Measurements from ENCODE around the gene ORAI3. TPM values are rescaled to one million over a fixed set of nuclear protein-coding genes. Genes with fewer than 3 reads are reported as not detected.

Gene ORAI3
- total RNA-seq, 2 experiments from 2014 or later: 7.6 to 10.9 TPM

GRCh38 chr16:30920891-30921290 lies 28.0 kb upstream of the ORAI3 start:
- peaks cover 17% of the 10 kb centered on the region for H3K4me1 Mint-ChIP-seq (ENCODE audit: low read depth)
- H3K4me3 Mint-ChIP-seq: peak overlapping the region; percentile 37
- intact Hi-C loops (cut with micrococcal nuclease): loop anchor here (1.0 to 10.0 kb wide), 2 partner anchors 77 to 226 kb away; partner anchors contain the start of gene SRCAP
- ChIA-PET CTCF (interaction anchor here (0.7 to 6.6 kb wide), 4 partner anchors 18 to 224 kb away, joined by 3 to 82 read pairs (median 4); no protein-coding TSS in a partner anchor), POLR2A (interaction anchor here (1.0 kb wide), 1 partner anchor 116 kb away, joined by 3 read pairs; no protein-coding TSS in a partner anchor)
- DNase-seq (no peak), ATAC-seq (no peak)
- no peak for TF ChIP-seq CTCF (IDR thresholded peaks at IDR 0.05)
- H3K9me3 Mint-ChIP-seq: no peaks in the 10 kb centered on the region
- no peaks in the 10 kb centered on the region for H3K36me3 Mint-ChIP-seq (ENCODE audit: low read depth)
- no peaks in the 10 kb centered on the region for H3K27me3 Mint-ChIP-seq
- H3K27ac Mint-ChIP-seq: no peak overlapping the region

- ChIA-PET CTCF (interaction anchor here (0.7 to 6.6 kb wide), 4 partner anchors 19 to 225 kb away, joined by 3 to 82 read pairs (median 4); no protein-coding TSS in a partner anchor), POLR2A (interaction anchor here (1.0 kb wide), 1 partner anchor 117 kb away, joined by 3 read pairs; no protein-coding TSS in a partner anchor)
- H3K27ac Mint-ChIP-seq: peak overlapping the region; percentile 100
- H3K4me3 Mint-ChIP-seq: peak overlapping the region; percentile 99
- peaks cover 20% of the 10 kb centered on the region for H3K4me1 Mint-ChIP-seq (ENCODE audit: low read depth)
- ATAC-seq: no peak
- no peak for TF ChIP-seq CTCF (IDR thresholded peaks at IDR 0.05)
- no peaks in the 10 kb centered on the region for H3K9me3 Mint-ChIP-seq
- no peak for DNase-seq
- H3K27me3 Mint-ChIP-seq: no peaks in the 10 kb centered on the region
- intact Hi-C loops (cut with micrococcal nuclease): loop anchor here (1.0 to 10.0 kb wide), 2 partner anchors 77 to 227 kb away; partner anchors contain the start of gene SRCAP
- no peaks in the 10 kb centered on the region for H3K36me3 Mint-ChIP-seq (ENCODE audit: low read depth)
Observed at GRCh38 chr16:30921459-30921747, 27.5 kb upstream of the ORAI3 start.

- peaks cover 20% of the 10 kb centered on the region for H3K4me1 Mint-ChIP-seq (ENCODE audit: low read depth)
- ChIA-PET POLR2A (interaction anchor here (0.6 to 1.0 kb wide), 3 partner anchors 13 to 117 kb away, joined by 3 read pairs; no protein-coding TSS in a partner anchor), CTCF (interaction anchor here (0.7 to 6.6 kb wide), 6 partner anchors 19 to 137 kb away, joined by 3 to 82 read pairs (median 4); no protein-coding TSS in a partner anchor)
- H3K4me3 Mint-ChIP-seq: peak overlapping the region; percentile 99
- no peaks in the 10 kb centered on the region for H3K9me3 Mint-ChIP-seq
- DNase-seq: peak; percentile 94
- no peaks in the 10 kb centered on the region for H3K36me3 Mint-ChIP-seq (ENCODE audit: low read depth)
- ATAC-seq: peak; percentile 4
- intact Hi-C loops (cut with micrococcal nuclease): loop anchor here (1.0 to 10.0 kb wide), 2 partner anchors 78 to 227 kb away; partner anchors contain the start of gene SRCAP
- H3K27ac Mint-ChIP-seq: peak overlapping the region; percentile 100
- H3K27me3 Mint-ChIP-seq: no peaks in the 10 kb centered on the region
- TF ChIP-seq CTCF (IDR thresholded peaks at IDR 0.05): peak; percentile 96
Observed at GRCh38 chr16:30921748-30922419, 27.0 kb upstream of the ORAI3 start.

GRCh38 chr16:30922420-30922959 lies 26.4 kb upstream of the ORAI3 start:
- POLR2A ChIA-PET: interaction anchor here (0.6 to 1.0 kb wide), 2 partner anchors 13 to 21 kb away, joined by 3 read pairs; no protein-coding TSS in a partner anchor
- Mint-ChIP-seq H3K4me1 (ENCODE audit: low read depth) (peaks cover 20% of the 10 kb centered on the region), H3K27me3 (no peaks in the 10 kb centered on the region), H3K27ac (peak overlapping the region; percentile 100), H3K4me3 (peak overlapping the region; percentile 99), H3K36me3 (ENCODE audit: low read depth) (no peaks in the 10 kb centered on the region), H3K9me3 (no peaks in the 10 kb centered on the region)
- no peak for TF ChIP-seq CTCF (IDR thresholded peaks at IDR 0.05)
- CTCF ChIA-PET: interaction anchor here (0.7 to 1.0 kb wide), 4 partner anchors 20 to 137 kb away, joined by 3 to 12 read pairs (median 3); no protein-coding TSS in a partner anchor
- DNase-seq (peak; percentile 100), ATAC-seq (peak; percentile 86)
- intact Hi-C loops (cut with micrococcal nuclease): loop anchor here (10.0 kb wide), 1 partner anchor 228 kb away; the partner anchor contains the start of gene SRCAP
